Ishikawa (cell line): ENCODE results near the gene GRPEL2.

ENCODE experiments used
- CEBPB ChIP-seq: IDR thresholded peaks from 2 replicates; pipeline ENCODE4 v1.6.1; 2012
- CREB1 ChIP-seq: IDR thresholded peaks from 2 replicates; pipeline ENCODE4 v1.6.1; 2012; ENCODE audit warnings: low read depth
- EGR1 ChIP-seq: IDR thresholded peaks from 2 replicates; pipeline ENCODE4 v1.6.1; 2012
- EP300 ChIP-seq: IDR thresholded peaks from 2 replicates; pipeline ENCODE4 v1.6.1; 2012; ENCODE audit warnings: borderline replicate concordance
- FOXM1 ChIP-seq: IDR thresholded peaks from 2 replicates; pipeline ENCODE4 v1.6.1; 2012; ENCODE audit warnings: low read depth, borderline replicate concordance
- MAX ChIP-seq: IDR thresholded peaks from 2 replicates; pipeline ENCODE4 v1.6.1; 2012
- NFIC ChIP-seq: IDR thresholded peaks from 2 replicates; pipeline ENCODE4 v1.6.1; 2012
- RAD21 ChIP-seq: IDR thresholded peaks from 2 replicates; pipeline ENCODE4 v1.6.1; 2012; ENCODE audit warnings: low read depth
- REST ChIP-seq: IDR thresholded peaks from 2 replicates; pipeline ENCODE4 v1.6.1; 2012; ENCODE audit warnings: low read depth, mild to moderate bottlenecking
- TAF1 ChIP-seq: IDR thresholded peaks from 2 replicates; pipeline ENCODE4 v1.6.1; 2012; ENCODE audit warnings: low read depth, mild to moderate bottlenecking
- TCF12 ChIP-seq: IDR thresholded peaks from 2 replicates; pipeline ENCODE4 v1.6.1; 2012; ENCODE audit warnings: low read depth
- TEAD4 ChIP-seq: IDR thresholded peaks from 2 replicates; pipeline ENCODE4 v1.6.1; 2012
- YY1 ChIP-seq: IDR thresholded peaks from 2 replicates; pipeline ENCODE4 v1.6.1; 2012; ENCODE audit warnings: low read depth
- ZBTB7A ChIP-seq: IDR thresholded peaks from 2 replicates; pipeline ENCODE4 v1.6.1; 2012; ENCODE audit warnings: low read depth
- TF ChIP-seq, protein P1 (sequence below): IDR thresholded peaks from 2 replicates; pipeline ENCODE4 v1.6.1; 2012

GRPEL2 gene

GRCh38 chr5:149391524-149391923, 46.2 kb downstream of the GRPEL2 start:
- no peak for TF ChIP-seq REST
- TF ChIP-seq TCF12: no peak
- TF ChIP-seq EP300: no peak
- no peak for TF ChIP-seq NFIC
- TF ChIP-seq, protein P1, sequence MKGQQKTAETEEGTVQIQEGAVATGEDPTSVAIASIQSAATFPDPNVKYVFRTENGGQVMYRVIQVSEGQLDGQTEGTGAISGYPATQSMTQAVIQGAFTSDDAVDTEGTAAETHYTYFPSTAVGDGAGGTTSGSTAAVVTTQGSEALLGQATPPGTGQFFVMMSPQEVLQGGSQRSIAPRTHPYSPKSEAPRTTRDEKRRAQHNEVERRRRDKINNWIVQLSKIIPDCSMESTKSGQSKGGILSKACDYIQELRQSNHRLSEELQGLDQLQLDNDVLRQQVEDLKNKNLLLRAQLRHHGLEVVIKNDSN: no peak
- TF ChIP-seq CREB1: no peak
- TF ChIP-seq FOXM1: no peak
- TF ChIP-seq EGR1: no peak
- no peak for TF ChIP-seq ZBTB7A
- no peak for TF ChIP-seq TAF1
- no peak for TF ChIP-seq RAD21
- no peak for TF ChIP-seq TEAD4

DNA sequence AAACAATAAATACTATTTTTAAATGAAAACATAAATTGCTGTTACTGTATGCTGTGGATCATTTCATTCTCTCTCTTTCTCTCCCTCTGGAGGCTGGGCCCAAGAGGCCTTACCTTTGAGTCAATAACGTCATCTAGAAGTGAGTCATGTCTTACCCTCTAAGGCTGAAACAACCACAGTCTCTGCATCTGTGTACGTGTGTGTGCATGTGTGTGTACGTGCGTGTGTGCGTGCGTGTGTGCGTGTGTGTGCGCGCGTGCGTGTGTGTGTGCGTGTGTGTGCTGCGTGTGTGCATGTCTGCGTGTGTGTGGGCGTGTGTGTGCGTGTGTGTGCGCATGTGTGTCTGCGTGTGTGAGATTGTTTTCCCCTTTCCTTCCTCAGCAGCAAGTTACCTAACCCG, 47.4 kb downstream of the GRPEL2 start:
- TF ChIP-seq MAX: no peak
- no peak for TF ChIP-seq RAD21
- no peak for TF ChIP-seq FOXM1
- no peak for TF ChIP-seq TCF12
- no peak for TF ChIP-seq CREB1
- no peak for TF ChIP-seq REST
- TF ChIP-seq TEAD4: no peak
- no peak for TF ChIP-seq EGR1

- TF ChIP-seq NFIC (no peak), CEBPB (no peak), TEAD4 (no peak), EGR1 (no peak), TCF12 (no peak), EP300 (no peak), MAX (no peak), REST (no peak), YY1 (no peak), CREB1 (no peak), FOXM1 (no peak), ZBTB7A (no peak), RAD21 (no peak), TAF1 (no peak)
- TF ChIP-seq, protein P1: no peak
Observed at GRCh38 chr5:149397530-149397929, 52.2 kb downstream of the GRPEL2 start.

DNA sequence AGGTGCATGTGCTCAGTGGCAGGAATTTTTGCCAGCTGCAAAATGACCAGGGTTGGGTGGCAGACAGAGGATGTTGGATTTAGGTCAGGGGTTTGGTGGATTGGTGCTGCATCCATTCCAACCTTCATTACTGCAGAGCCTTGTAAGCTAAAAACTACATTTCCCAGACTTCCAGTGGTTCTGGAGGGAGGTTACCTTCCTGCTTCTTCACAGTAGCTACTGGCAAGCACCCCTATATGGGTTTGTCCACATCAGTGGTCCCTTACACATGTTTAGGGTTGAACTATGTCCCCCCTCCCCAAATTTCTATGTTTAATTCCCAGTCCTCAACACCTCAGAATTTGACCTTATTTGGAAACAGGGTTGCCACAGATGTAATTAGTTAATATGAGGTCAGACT, 54.5 kb downstream of the GRPEL2 start:
- TF ChIP-seq REST: no peak
- TF ChIP-seq FOXM1: no peak
- TF ChIP-seq NFIC: no peak
- TF ChIP-seq TCF12: no peak
- TF ChIP-seq EP300: no peak
- TF ChIP-seq EGR1: no peak
- no peak for TF ChIP-seq MAX
- TF ChIP-seq CEBPB: no peak
- no peak for TF ChIP-seq ZBTB7A
- no peak for TF ChIP-seq TEAD4
- TF ChIP-seq CREB1: no peak
- no peak for TF ChIP-seq TAF1
- no peak for TF ChIP-seq RAD21
- TF ChIP-seq, protein P1: no peak
- no peak for TF ChIP-seq YY1
